ENCODE measurements around the gene KCNJ9. TPM values are rescaled to one million over a fixed set of nuclear protein-coding genes. Genes with fewer than 3 reads are reported as not detected.

The KCNJ9 gene
- total RNA-seq, 1 donor from 2014 or later, result not detected

DNA sequence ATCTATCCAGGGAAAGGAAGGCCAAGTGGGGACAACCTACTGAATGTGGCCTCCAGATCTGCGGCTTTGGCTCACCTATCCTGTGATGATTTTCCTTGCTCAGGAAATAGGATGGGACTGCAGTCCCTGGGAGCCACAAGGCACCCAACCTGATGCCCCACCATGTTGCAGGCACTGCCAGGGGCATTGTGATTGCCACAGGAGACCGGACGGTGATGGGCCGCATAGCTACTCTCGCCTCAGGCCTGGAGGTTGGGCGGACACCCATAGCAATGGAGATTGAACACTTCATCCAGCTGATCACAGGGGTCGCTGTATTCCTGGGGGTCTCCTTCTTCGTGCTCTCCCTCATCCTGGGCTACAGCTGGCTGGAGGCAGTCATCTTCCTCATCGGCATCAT lies 46.0 kb downstream of the KCNJ9 start:
- intact Hi-C loops (cut with DNase I), result no loop called here
- no peaks in the 10 kb centered on the region for H3K4me1 ChIP-seq
- no peak overlapping the region for H3K27ac ChIP-seq

DNA sequence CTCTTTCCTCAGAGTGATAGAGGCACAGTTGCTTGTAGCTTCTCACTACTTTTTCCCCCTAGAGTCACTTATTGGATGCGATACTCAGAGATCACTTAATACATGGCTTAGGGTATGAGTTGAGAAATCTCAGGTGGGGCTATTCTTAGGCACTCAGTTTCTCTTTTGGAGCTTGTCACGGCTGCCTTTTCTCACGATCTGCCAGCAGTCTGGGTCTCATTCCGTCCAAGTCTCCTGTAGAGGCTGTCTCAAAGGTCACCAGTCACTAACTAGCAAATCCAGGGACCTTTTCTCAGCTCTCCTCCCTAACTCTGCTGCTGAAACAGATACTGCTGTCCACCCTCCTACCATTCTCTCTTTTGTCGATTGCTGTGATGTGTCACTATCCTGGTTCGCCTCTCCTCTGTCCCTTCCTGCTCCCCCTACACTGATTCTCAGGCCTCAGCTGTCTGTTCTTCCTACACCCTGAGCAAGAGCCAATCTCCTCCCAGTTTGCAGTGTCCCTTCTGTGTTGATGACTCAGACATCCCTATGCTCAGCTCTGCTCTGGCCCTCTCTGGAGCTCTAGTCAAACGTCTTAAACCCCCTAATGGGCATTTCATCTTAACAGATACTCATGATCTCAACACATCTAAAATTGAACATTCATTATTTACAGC lies 46.7 kb downstream of the KCNJ9 start:
- Histone ChIP-seq H3K4me3 (no peak overlapping the region), H3K36me3 (no peaks in the 10 kb centered on the region), H3K4me1 (no peaks in the 10 kb centered on the region), H3K27ac (no peak overlapping the region), H3K27me3 (no peaks in the 10 kb centered on the region), H3K9me3 (no peaks in the 10 kb centered on the region)
- TF ChIP-seq POLR2AphosphoS5 (IDR thresholded peaks at IDR 0.05; ENCODE audit: insufficient read depth in 1 of 2, low read depth in 1 of 2), result no peak
- TF ChIP-seq POLR2A (IDR thresholded peaks at IDR 0.05), result no peak
- TF ChIP-seq, protein P1, sequence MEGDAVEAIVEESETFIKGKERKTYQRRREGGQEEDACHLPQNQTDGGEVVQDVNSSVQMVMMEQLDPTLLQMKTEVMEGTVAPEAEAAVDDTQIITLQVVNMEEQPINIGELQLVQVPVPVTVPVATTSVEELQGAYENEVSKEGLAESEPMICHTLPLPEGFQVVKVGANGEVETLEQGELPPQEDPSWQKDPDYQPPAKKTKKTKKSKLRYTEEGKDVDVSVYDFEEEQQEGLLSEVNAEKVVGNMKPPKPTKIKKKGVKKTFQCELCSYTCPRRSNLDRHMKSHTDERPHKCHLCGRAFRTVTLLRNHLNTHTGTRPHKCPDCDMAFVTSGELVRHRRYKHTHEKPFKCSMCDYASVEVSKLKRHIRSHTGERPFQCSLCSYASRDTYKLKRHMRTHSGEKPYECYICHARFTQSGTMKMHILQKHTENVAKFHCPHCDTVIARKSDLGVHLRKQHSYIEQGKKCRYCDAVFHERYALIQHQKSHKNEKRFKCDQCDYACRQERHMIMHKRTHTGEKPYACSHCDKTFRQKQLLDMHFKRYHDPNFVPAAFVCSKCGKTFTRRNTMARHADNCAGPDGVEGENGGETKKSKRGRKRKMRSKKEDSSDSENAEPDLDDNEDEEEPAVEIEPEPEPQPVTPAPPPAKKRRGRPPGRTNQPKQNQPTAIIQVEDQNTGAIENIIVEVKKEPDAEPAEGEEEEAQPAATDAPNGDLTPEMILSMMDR (IDR thresholded peaks at IDR 0.05), result no peak
- no peak for DNase-seq (ENCODE audit: extremely low spot score in 2 of 2)
- intact Hi-C loops (cut with DNase I), result no loop called here

More for the DNA sequence above, 46.0 kb downstream of the KCNJ9 start:
- Histone ChIP-seq H3K27me3 (no peaks in the 10 kb centered on the region), H3K4me3 (no peak overlapping the region), H3K36me3 (no peaks in the 10 kb centered on the region), H3K9me3 (no peaks in the 10 kb centered on the region)
- no peak for DNase-seq (ENCODE audit: extremely low spot score in 2 of 2)
- TF ChIP-seq POLR2A (IDR thresholded peaks at IDR 0.05) (no peak), POLR2AphosphoS5 (IDR thresholded peaks at IDR 0.05; ENCODE audit: insufficient read depth in 1 of 2, low read depth in 1 of 2) (no peak)
- TF ChIP-seq, protein P1 (IDR thresholded peaks at IDR 0.05), result no peak

DNA sequence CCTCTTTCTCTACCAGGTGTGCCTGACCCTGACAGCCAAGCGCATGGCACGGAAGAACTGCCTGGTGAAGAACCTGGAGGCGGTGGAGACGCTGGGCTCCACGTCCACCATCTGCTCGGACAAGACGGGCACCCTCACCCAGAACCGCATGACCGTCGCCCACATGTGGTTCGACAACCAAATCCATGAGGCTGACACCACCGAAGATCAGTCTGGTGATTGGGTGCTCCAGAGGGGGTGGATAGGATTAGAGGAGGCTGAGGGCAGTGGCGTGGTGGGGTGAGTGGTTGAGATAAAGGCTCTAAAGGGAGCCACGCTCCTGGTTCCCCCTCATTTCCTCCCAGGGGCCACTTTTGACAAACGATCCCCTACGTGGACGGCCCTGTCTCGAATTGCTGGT lies 47.3 kb downstream of the KCNJ9 start:
- no peaks in the 10 kb centered on the region for H3K4me1 ChIP-seq
- TF ChIP-seq POLR2A (IDR thresholded peaks at IDR 0.05), result no peak
- TF ChIP-seq, protein P1 (IDR thresholded peaks at IDR 0.05), result no peak
- no peak for TF ChIP-seq POLR2AphosphoS5 (IDR thresholded peaks at IDR 0.05; ENCODE audit: insufficient read depth in 1 of 2, low read depth in 1 of 2)

DNA sequence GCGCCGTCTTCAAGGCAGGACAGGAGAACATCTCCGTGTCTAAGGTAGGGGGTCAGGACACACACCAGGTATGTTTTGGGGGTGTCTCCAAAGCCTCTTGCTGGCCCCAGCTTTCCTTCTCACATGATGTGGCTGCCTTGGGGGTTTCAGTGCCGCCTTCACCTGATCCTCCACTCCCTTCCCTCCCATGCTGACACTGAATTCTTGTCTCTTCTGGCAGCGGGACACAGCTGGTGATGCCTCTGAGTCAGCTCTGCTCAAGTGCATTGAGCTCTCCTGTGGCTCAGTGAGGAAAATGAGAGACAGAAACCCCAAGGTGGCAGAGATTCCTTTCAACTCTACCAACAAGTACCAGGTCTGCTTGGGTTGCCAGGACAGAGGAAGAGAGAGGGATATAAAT lies 47.7 kb downstream of the KCNJ9 start:
- no peak for TF ChIP-seq POLR2AphosphoS5 (IDR thresholded peaks at IDR 0.05; ENCODE audit: insufficient read depth in 1 of 2, low read depth in 1 of 2)
- TF ChIP-seq, protein P1 (IDR thresholded peaks at IDR 0.05), result no peak
- TF ChIP-seq POLR2A (IDR thresholded peaks at IDR 0.05), result no peak
- Histone ChIP-seq H3K4me1 (no peaks in the 10 kb centered on the region), H3K27ac (no peak overlapping the region), H3K9me3 (no peaks in the 10 kb centered on the region), H3K36me3 (no peaks in the 10 kb centered on the region), H3K27me3 (no peaks in the 10 kb centered on the region), H3K4me3 (no peak overlapping the region)
- intact Hi-C loops (cut with DNase I), result no loop called here
- DNase-seq (ENCODE audit: extremely low spot score in 2 of 2), result no peak

More for the DNA sequence above, 47.3 kb downstream of the KCNJ9 start:
- no peak overlapping the region for H3K27ac ChIP-seq
- no peak overlapping the region for H3K4me3 ChIP-seq
- no peak for DNase-seq (ENCODE audit: extremely low spot score in 2 of 2)
- intact Hi-C loops (cut with DNase I), result no loop called here
- no peaks in the 10 kb centered on the region for H3K9me3 ChIP-seq
- no peaks in the 10 kb centered on the region for H3K36me3 ChIP-seq
- no peaks in the 10 kb centered on the region for H3K27me3 ChIP-seq

DNA sequence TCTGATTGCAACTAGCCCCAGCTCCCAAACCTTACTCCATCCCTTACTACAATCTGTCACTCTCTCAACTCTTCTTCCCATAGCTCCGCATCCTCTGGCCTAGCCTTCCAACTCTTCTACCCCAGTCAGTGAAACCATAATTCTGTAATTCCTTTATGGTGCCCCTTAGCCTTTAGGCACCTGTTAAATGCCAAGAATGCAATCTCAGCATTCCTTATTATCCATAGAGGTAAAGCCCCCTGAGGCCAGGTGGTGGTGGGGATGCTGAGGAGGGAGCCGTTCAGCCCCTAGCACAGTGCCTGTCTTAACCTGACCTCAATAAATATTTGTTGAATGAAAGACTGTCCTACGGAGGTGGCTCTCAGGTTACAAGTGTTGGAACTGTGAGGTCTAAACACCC lies 48.2 kb downstream of the KCNJ9 start:
- Histone ChIP-seq H3K4me1 (no peaks in the 10 kb centered on the region), H3K4me3 (no peak overlapping the region)
- TF ChIP-seq, protein P1 (IDR thresholded peaks at IDR 0.05), result no peak
- TF ChIP-seq POLR2A (IDR thresholded peaks at IDR 0.05) (no peak), POLR2AphosphoS5 (IDR thresholded peaks at IDR 0.05; ENCODE audit: insufficient read depth in 1 of 2, low read depth in 1 of 2) (no peak)

More for the DNA sequence above, 48.2 kb downstream of the KCNJ9 start:
- intact Hi-C loops (cut with DNase I), result no loop called here
- no peaks in the 10 kb centered on the region for H3K9me3 ChIP-seq
- no peak overlapping the region for H3K27ac ChIP-seq
- no peaks in the 10 kb centered on the region for H3K36me3 ChIP-seq
- H3K27me3 ChIP-seq, result no peaks in the 10 kb centered on the region
- DNase-seq (ENCODE audit: extremely low spot score in 2 of 2), result no peak
